H1 (cell line): ENCODE results near the gene PBLD. TPM values are rescaled to one million over a fixed set of nuclear protein-coding genes. Genes with fewer than 3 reads are reported as not detected.
"Not testable (repeated sequence)": the region's sequence is repeated elsewhere in the genome, so short reads cannot be mapped to it uniquely, and the experiment has no call there.

ENCODE experiments used
- CTCF ChIA-PET: fragments of 300-600 bp; sonication (Branson Sonifier 250); formaldehyde crosslinking; loops from one replicate; lab custom pipeline; 2021; ENCODE audit not compliant: partially characterized antibody; lab: Charles Lee
- POLR2A ChIA-PET: fragments of 300-600 bp; sonication (Branson Sonifier 250); formaldehyde crosslinking; loops from one replicate; lab custom pipeline; 2021; ENCODE audit warnings: inconsistent platforms; ENCODE audit not compliant: partially characterized antibody; lab: Charles Lee
- DNase-seq, 2 experiments: peaks; one replicate each; pipeline versions ENCODE4 v3.0.0 to v3.0.0-alpha.2; 2010 to 2022; ENCODE audit warnings: low spot score in 2 of 2, low read depth in 1 of 2, mixed read lengths in 1 of 2
- FAIRE-seq: peaks from 2 replicates; lab custom pipeline; 2011; peaks lifted over from hg19 to GRCh38; lab: Jason Lieb, UNC
- H2AFZ ChIP-seq: 2 replicates; pipeline ENCODE4 v1.8.1; 2012; ENCODE audit warnings: low read length, inconsistent platforms
- H2AK5ac ChIP-seq: 2 replicates; pipeline ENCODE4 v1.6.1; 2013; ENCODE audit warnings: low read depth, low read length
- H2BK120ac ChIP-seq: replicated peaks from 2 replicates; pipeline ENCODE3; 2013; ENCODE audit warnings: low read depth, low read length, inconsistent platforms
- H2BK12ac ChIP-seq: 2 replicates; pipeline ENCODE4 v1.6.1; 2013; ENCODE audit warnings: low read depth, low read length
- H2BK15ac ChIP-seq: 2 replicates; pipeline ENCODE4 v1.6.1; 2013; ENCODE audit warnings: low read length
- H2BK20ac ChIP-seq: 2 replicates; pipeline ENCODE4 v1.6.1; 2013; ENCODE audit warnings: low read length
- H2BK5ac ChIP-seq: 2 replicates; pipeline ENCODE4 v1.6.1; 2013; ENCODE audit warnings: low read depth, low read length
- H3K14ac ChIP-seq: 2 replicates; pipeline ENCODE4 v1.6.1; 2013; ENCODE audit warnings: inconsistent platforms; ENCODE audit not compliant: insufficient read length
- H3K18ac ChIP-seq: 2 replicates; pipeline ENCODE4 v1.6.1; 2013; ENCODE audit warnings: low read length; ENCODE audit errors: extremely low read depth
- H3K23ac ChIP-seq: 2 replicates; pipeline ENCODE4 v1.6.1; 2013; ENCODE audit warnings: inconsistent platforms; ENCODE audit not compliant: insufficient read length
- H3K23me2 ChIP-seq: 2 replicates; pipeline ENCODE4 v1.6.1; 2013; ENCODE audit warnings: low read depth, low read length
- H3K27ac ChIP-seq: 2 replicates; pipeline ENCODE4 v1.6.1; 2011; ENCODE audit warnings: low read depth, low read length, inconsistent platforms
- H3K27me3 ChIP-seq, 4 experiments: replicated peaks in 1 of 4; 1 replicate in 1 of 4; 2 replicates in 3 of 4; pipeline versions ENCODE4 v1.6.1 to v1.8.1; 2011 to 2013; ENCODE audit warnings: low read length in 3 of 4, mild to moderate bottlenecking in 3 of 4, inconsistent platforms in 2 of 4, mixed read lengths in 2 of 4, moderate library complexity in 1 of 4; ENCODE audit not compliant: control insufficient read depth in 3 of 4, insufficient read depth in 3 of 4; ENCODE audit errors: extremely low read depth in 1 of 4
- H3K36me3 ChIP-seq, 4 experiments: 2 replicates each; pipeline versions ENCODE4 v1.6.1 to v1.8.1; 2011 to 2013; ENCODE audit warnings: mild to moderate bottlenecking in 4 of 4, low read length in 3 of 4, moderate library complexity in 2 of 4, control low read depth in 1 of 4, inconsistent platforms in 1 of 4; ENCODE audit not compliant: insufficient read depth in 4 of 4, control insufficient read depth in 2 of 4
- H3K4ac ChIP-seq: replicated peaks from 2 replicates; pipeline ENCODE3; 2013; ENCODE audit warnings: low read length, low read depth, mixed read lengths, inconsistent platforms; ENCODE audit not compliant: insufficient read length
- H3K4me1 ChIP-seq, 4 experiments: replicated peaks in 1 of 4; 1 replicate in 1 of 4; 2 replicates in 3 of 4; pipeline versions ENCODE4 v1.6.1 to v1.8.1; 2011 to 2013; ENCODE audit warnings: low read length in 3 of 4, inconsistent platforms in 2 of 4, mixed read lengths in 1 of 4; ENCODE audit not compliant: insufficient read depth in 4 of 4, control insufficient read depth in 3 of 4
- H3K4me2 ChIP-seq, 2 experiments: 2 replicates each; pipeline versions ENCODE4 v1.6.1 to v1.8.1; 2011 to 2013; ENCODE audit warnings: low read depth in 2 of 2, low read length in 2 of 2, control low read depth in 1 of 2, inconsistent platforms in 1 of 2, mild to moderate bottlenecking in 1 of 2; ENCODE audit not compliant: insufficient read depth in 1 of 2
- H3K4me3 ChIP-seq, 4 experiments: fragments of 200-600, 300-600 bp in 1 of 4; sonication (generic), shearing (Covaris generic), sonication (Bioruptor Twin) in 1 of 4; 2 replicates each; pipeline versions ENCODE4 v1.5.1 to v1.8.1; 2011 to 2016; ENCODE audit warnings: low read length in 4 of 4, low read depth in 3 of 4, control low read depth in 2 of 4, inconsistent platforms in 2 of 4, mild to moderate bottlenecking in 2 of 4, mixed read lengths in 1 of 4, moderate library complexity in 1 of 4; ENCODE audit not compliant: insufficient read depth in 2 of 4; ENCODE audit errors: extremely low read depth in 1 of 4
- H3K56ac ChIP-seq: replicated peaks from 2 replicates; pipeline ENCODE3; 2013; ENCODE audit warnings: low read depth, mild to moderate bottlenecking, mixed read lengths, low read length, inconsistent platforms; ENCODE audit not compliant: insufficient read length
- H3K79me1 ChIP-seq: 2 replicates; pipeline ENCODE4 v1.6.1; 2013; ENCODE audit warnings: low read depth, low read length, control low read depth
- H3K79me2 ChIP-seq, 2 experiments: 2 replicates each; pipeline versions ENCODE4 v1.6.1 to v1.8.1; 2012 to 2013; ENCODE audit warnings: low read length in 2 of 2, mild to moderate bottlenecking in 2 of 2, inconsistent platforms in 1 of 2; ENCODE audit not compliant: insufficient read depth in 2 of 2, control insufficient read depth in 1 of 2
- H3K9ac ChIP-seq, 4 experiments: replicated peaks in 1 of 4; 1 replicate in 1 of 4; 2 replicates in 3 of 4; pipeline versions ENCODE4 v1.6.1 to v1.8.1; 2011 to 2013; ENCODE audit warnings: low read depth in 3 of 4, low read length in 3 of 4, control low read depth in 2 of 4, mild to moderate bottlenecking in 2 of 4, moderate library complexity in 2 of 4, inconsistent platforms in 1 of 4; ENCODE audit errors: extremely low read depth in 1 of 4
- H3K9me3 ChIP-seq, 2 experiments: 2 replicates each; pipeline versions ENCODE4 v1.6.1 to v1.8.1; 2012 to 2013; ENCODE audit warnings: mild to moderate bottlenecking in 2 of 2, moderate library complexity in 2 of 2, control low read depth in 1 of 2, inconsistent platforms in 1 of 2, low read depth in 1 of 2, low read length in 1 of 2, mixed read lengths in 1 of 2; ENCODE audit not compliant: insufficient read depth in 2 of 2
- H4K20me1 ChIP-seq, 2 experiments: replicated peaks in 1 of 2; 2 replicates each; pipeline versions ENCODE3 to v1.8.1; 2011 to 2013; ENCODE audit warnings: inconsistent platforms in 2 of 2, low read length in 2 of 2, mild to moderate bottlenecking in 1 of 2; ENCODE audit not compliant: insufficient read depth in 2 of 2, control insufficient read depth in 1 of 2
- H4K5ac ChIP-seq: 2 replicates; pipeline ENCODE4 v1.6.1; 2013; ENCODE audit warnings: low read length, low read depth, mixed read lengths, inconsistent platforms; ENCODE audit not compliant: insufficient read length
- H4K8ac ChIP-seq: 2 replicates; pipeline ENCODE4 v1.8.0; 2013; ENCODE audit warnings: mild to moderate bottlenecking, moderate library complexity, low read length, inconsistent platforms; ENCODE audit not compliant: insufficient read depth; ENCODE audit errors: extremely low read depth
- H4K91ac ChIP-seq: replicated peaks from 2 replicates; pipeline ENCODE3; 2013; ENCODE audit warnings: low read length, mixed read lengths, inconsistent platforms; ENCODE audit not compliant: insufficient read length
- WGBS, 2 experiments: shearing (Covaris generic) in 1 of 2; methylation state at CpG; one replicate each; pipeline versions ENCODE4 v1.1.6 to v1.1.7; 2013 to 2015; ENCODE audit warnings: low lambda C conversion rate in 2 of 2, mixed read lengths in 2 of 2, inconsistent platforms in 1 of 2, low coverage in 1 of 2, missing lambda C conversion rate in 1 of 2; ENCODE audit not compliant: insufficient replicate concordance in 2 of 2, insufficient coverage in 1 of 2, insufficient read length in 1 of 2; ENCODE audit errors: extremely low coverage in 1 of 2, missing lambda C conversion rate in 1 of 2; 5-methylcytosine and 5-hydroxymethylcytosine counted together
- polyA plus RNA-seq, 7 experiments: library from polyadenylated mRNA; depleted of rRNA in 3 of 7; stranded (reverse) in 5 of 7; unstranded in 2 of 7; fragments of >200 nt in 5 of 7; fragments of 200-250 nt in 2 of 7; gene quantifications; 1 replicate in 5 of 7; 2 replicates in 1 of 7; 4 replicates in 1 of 7; pipeline versions ENCODE4 v1.2.1 to v1.2.3, GENCODE V29; 2011 to 2013; ENCODE audit warnings: missing spikeins in 2 of 7, mixed read lengths in 2 of 7
- total RNA-seq: library from RNA; stranded (reverse); fragmentation: NEBNext Ultra II Directional; extraction: Animal tissue kit (Norgen Biotek cat#: 25700); gene quantifications from 2 replicates; pipeline ENCODE4 v1.2.1, GENCODE V29; 2021

The PBLD gene
- total and polyA plus RNA-seq, 2 of the 8 experiments (the other 6 are each of a cell fraction or from before 2014, with no cell fraction given), result 0.56 to 2.0 TPM

DNA sequence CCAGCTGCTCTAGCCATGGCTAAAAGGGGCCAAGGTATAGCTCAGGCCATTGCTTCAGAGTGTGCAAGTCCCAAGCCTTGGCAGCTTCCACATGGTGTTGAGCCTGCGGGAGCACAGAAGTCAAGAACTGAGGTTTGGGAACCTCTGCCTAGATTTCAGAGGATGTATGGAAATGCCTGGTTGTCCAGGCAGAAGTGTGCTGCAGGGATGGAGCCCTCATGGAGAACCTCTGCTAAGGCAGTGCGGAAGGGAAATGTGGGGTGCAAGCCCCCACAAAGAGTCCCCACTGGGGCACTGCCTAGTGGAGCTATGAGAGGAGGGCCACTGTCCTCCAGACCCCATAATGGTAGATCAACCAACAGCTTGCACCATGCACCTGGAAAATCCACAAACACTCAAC, 54.9 kb downstream of the PBLD start:
- H3K4me3 ChIP-seq, H3K23ac ChIP-seq, H2BK20ac ChIP-seq, H2AFZ ChIP-seq, H4K91ac ChIP-seq, H3K27ac ChIP-seq, H3K36me3 ChIP-seq, DNase-seq, POLR2A ChIA-PET, H4K20me1 ChIP-seq, H3K79me2 ChIP-seq, H4K5ac ChIP-seq, H3K18ac ChIP-seq, H2BK5ac ChIP-seq, H3K9ac ChIP-seq, H2BK120ac ChIP-seq, H3K27me3 ChIP-seq, H3K14ac ChIP-seq, H2BK12ac ChIP-seq, H3K56ac ChIP-seq, H3K4me2 ChIP-seq, FAIRE-seq, H2BK15ac ChIP-seq, H3K4me1 ChIP-seq, H2AK5ac ChIP-seq, H4K8ac ChIP-seq, H3K23me2 ChIP-seq, H3K4ac ChIP-seq, H3K79me1 ChIP-seq: not testable (repeated sequence)
- peaks cover 14 to 25% of the 10 kb centered on the region in 2 experiments; a peak in 3 of 4 replicates for H3K9me3 ChIP-seq
- CTCF ChIA-PET, result interaction anchor here (0.8 kb wide), 1 partner anchor 47 kb away, joined by 3 read pairs; no protein-coding TSS in a partner anchor
- 89% methylated on average over 2 of the region's 2 CpGs; no CpG with 5 or more reads in 1 of the 2 experiments for WGBS, 2 experiments
